Hematopoietic multipotent progenitor cell treated with erythropoietin and hydrocortisone succinate and interleukin-3 and kit ligand, for 15 days (in vitro differentiated cells): ENCODE results near the gene PKD2.
"Not testable (repeated sequence)": the region's sequence is repeated elsewhere in the genome, so short reads cannot be mapped to it uniquely, and the experiment has no call there.

Experiments
- DNase-seq: peaks from one replicate; pipeline ENCODE4 v3.0.0-alpha.2; 2015; ENCODE audit warnings: low spot score

Gene PKD2

GRCh38 chr4:88115587-88115986 lies 108.2 kb downstream of the PKD2 start:
- no peak for DNase-seq

- no peak for DNase-seq
Measured at GRCh38 chr4:88119943-88120342, 112.5 kb downstream of the PKD2 start.

GRCh38 chr4:88122260-88122659 lies 114.8 kb downstream of the PKD2 start:
- not testable (repeated sequence) for DNase-seq
